Measurements from ENCODE around the gene MCUB. TPM values are rescaled to one million over a fixed set of nuclear protein-coding genes. Genes with fewer than 3 reads are reported as not detected.
A peak's percentile ranks its signal among the peaks of the same experiment; 100 is the strongest.

The MCUB gene
- total and polyA plus RNA-seq, 3 experiments from 2014 or later = 68.7 to 159 (median 71.6) TPM

DNA sequence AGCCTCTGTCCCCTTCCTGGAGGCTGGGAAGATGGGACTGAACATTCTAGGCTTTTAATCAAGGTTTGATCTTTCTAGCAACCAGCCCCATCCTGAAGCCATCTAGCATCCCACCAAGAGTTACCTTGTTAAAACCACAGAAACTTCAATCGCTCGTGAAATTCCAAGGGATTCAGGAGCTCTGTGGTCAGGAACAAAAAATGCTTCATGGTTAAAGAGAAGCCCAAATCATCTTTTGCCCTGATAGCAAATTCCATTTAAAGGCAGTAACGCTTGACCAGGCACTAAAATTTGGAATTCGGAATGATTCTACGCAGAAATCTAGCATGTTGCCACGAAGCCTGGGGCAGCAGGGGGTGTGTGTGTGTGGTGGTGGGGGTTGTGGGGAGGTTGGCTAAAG is 95.3 kb downstream of the MCUB start:
- Histone ChIP-seq H3K36me3 (ENCODE audit: insufficient read depth, low read length) (peaks cover 4% of the 10 kb centered on the region), H3K4me3 (ENCODE audit: low read length) (no peak overlapping the region), H3K9me3 (ENCODE audit: low read length) (peaks cover 8% of the 10 kb centered on the region), H3K27ac (ENCODE audit: low read depth, low read length) (no peak overlapping the region), H3K27me3 (ENCODE audit: insufficient read depth, low read length, poor library complexity, severe bottlenecking) (no peaks in the 10 kb centered on the region), H3K4me1 (ENCODE audit: insufficient read depth, low read length) (peaks cover 40% of the 10 kb centered on the region)
- peak overlapping the region in 1 of 7 donors; percentile 6 for H3K4me3 Mint-ChIP-seq
- H3K36me3 Mint-ChIP-seq = peaks cover 5 to 39% (median 25%) of the 10 kb centered on the region in 3 donors
- no peaks in the 10 kb centered on the region for H3K27me3 Mint-ChIP-seq
- no peak for DNase-seq
- peaks cover 4 to 11% (median 9%) of the 10 kb centered on the region in 5 donors for H3K9me3 Mint-ChIP-seq
- peak overlapping the region in 4 of 8 donors; percentile 13 to 68 (median 63) for H3K27ac Mint-ChIP-seq
- H3K4me1 Mint-ChIP-seq = peaks cover 30 to 61% (median 37%) of the 10 kb centered on the region in 3 donors
- POLR2A ChIA-PET = no interaction called here
- CTCF ChIA-PET = interaction anchor here (1.0 to 1.7 kb wide), 3 partner anchors 10 to 222 kb away, joined by 3 to 5 read pairs (median 3); partner anchors contain the start of gene SEC24B

DNA sequence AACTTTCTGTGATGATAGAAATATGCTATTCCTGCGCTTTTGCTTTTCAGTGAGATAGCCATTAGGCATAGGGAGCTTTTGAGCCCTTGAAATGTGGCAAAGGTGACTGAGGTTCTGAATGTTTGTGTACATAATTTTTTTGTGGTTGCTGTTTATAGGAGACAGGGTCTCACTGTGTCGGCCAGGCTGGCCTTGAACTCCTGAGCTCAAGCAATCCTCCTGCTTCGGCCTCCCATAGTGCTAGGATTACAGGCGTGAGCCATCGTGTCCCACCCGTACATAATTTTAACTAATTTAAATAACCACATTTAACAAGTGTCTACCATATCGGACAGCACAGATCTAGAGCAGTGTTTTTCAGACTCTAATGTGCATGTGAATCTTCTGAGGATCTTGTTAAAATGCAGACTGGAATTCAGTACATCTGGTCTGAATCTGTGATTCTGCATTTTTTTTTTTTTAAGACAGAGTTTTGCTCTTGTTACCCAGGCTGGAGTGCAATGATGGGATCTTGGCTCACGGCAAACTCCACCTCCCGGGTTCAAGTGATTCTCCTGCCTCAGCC is 97.9 kb downstream of the MCUB start:
- Histone ChIP-seq H3K27ac (ENCODE audit: low read depth, low read length) (no peak overlapping the region), H3K27me3 (ENCODE audit: insufficient read depth, low read length, poor library complexity, severe bottlenecking) (no peaks in the 10 kb centered on the region), H3K4me3 (ENCODE audit: low read length) (no peak overlapping the region), H3K9me3 (ENCODE audit: low read length) (no peaks in the 10 kb centered on the region), H3K36me3 (ENCODE audit: insufficient read depth, low read length) (peaks cover 5% of the 10 kb centered on the region), H3K4me1 (ENCODE audit: insufficient read depth, low read length) (peaks cover 21% of the 10 kb centered on the region)
- peaks cover 0 to 3% (median 0%) of the 10 kb centered on the region in 5 donors for H3K9me3 Mint-ChIP-seq
- H3K4me3 Mint-ChIP-seq = no peak overlapping the region
- H3K36me3 Mint-ChIP-seq = peaks cover 4 to 40% (median 4%) of the 10 kb centered on the region in 3 donors
- DNase-seq = no peak
- H3K27me3 Mint-ChIP-seq = no peaks in the 10 kb centered on the region
- ChIA-PET CTCF (interaction anchor here (0.7 to 1.6 kb wide), 3 partner anchors 96 to 225 kb away, joined by 4 to 5 read pairs (median 4); partner anchors contain the start of gene MCUB), POLR2A (no interaction called here)
- peaks cover 27 to 58% (median 30%) of the 10 kb centered on the region in 3 donors for H3K4me1 Mint-ChIP-seq
- peak overlapping the region in 6 of 8 donors; percentile 3 to 68 (median 24) for H3K27ac Mint-ChIP-seq

GRCh38 chr4:109658871-109659410 is 98.9 kb downstream of the MCUB start:
- Histone ChIP-seq H3K4me1 (ENCODE audit: insufficient read depth, low read length) (peaks cover 21% of the 10 kb centered on the region), H3K4me3 (ENCODE audit: low read length) (no peak overlapping the region), H3K27me3 (ENCODE audit: insufficient read depth, low read length, poor library complexity, severe bottlenecking) (no peaks in the 10 kb centered on the region), H3K9me3 (ENCODE audit: low read length) (no peaks in the 10 kb centered on the region), H3K27ac (ENCODE audit: low read depth, low read length) (no peak overlapping the region), H3K36me3 (ENCODE audit: insufficient read depth, low read length) (peaks cover 5% of the 10 kb centered on the region)
- Mint-ChIP-seq H3K9me3 (no peaks in the 10 kb centered on the region), H3K4me3 (no peak overlapping the region), H3K27me3 (no peaks in the 10 kb centered on the region), H3K27ac (peak overlapping the region in 2 of 8 donors; percentile 27 to 29), H3K4me1 (peaks cover 30 to 55% (median 30%) of the 10 kb centered on the region in 3 donors), H3K36me3 (peaks cover 0 to 44% (median 2%) of the 10 kb centered on the region in 3 donors)
- CTCF ChIA-PET = interaction anchor here (0.7 to 1.6 kb wide), 4 partner anchors 97 to 226 kb away, joined by 4 to 6 read pairs (median 4); partner anchors contain the start of gene MCUB
- DNase-seq = peak in 1 of 5 donors; percentile 29
- POLR2A ChIA-PET = interaction anchor here (1.1 kb wide), 1 partner anchor 99 kb away, joined by 7 read pairs; the partner anchor contains the start of gene MCUB

GRCh38 chr4:109662116-109662515 is 102.1 kb downstream of the MCUB start:
- H3K36me3 Mint-ChIP-seq = peaks cover 0 to 61% (median 4%) of the 10 kb centered on the region in 3 donors

DNA sequence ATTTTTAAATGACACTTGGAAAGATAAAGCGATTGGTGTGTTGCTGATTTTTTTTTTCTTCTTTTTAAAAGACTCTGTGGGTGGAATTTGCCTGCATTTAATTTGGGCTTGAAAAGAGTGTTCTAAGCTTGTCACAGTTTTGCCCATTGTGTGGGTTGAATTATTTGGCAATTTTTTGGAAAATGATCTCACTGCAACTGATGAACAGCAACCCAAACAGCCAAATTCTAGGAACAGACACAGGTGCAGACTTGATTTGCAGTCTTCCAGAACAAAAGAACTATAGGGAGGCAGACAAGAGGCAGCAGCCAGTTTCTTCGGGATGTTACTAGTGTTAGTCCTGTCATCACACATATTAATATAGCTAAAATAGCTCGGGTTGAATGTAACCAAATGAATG is 102.7 kb downstream of the MCUB start:
- Histone ChIP-seq H3K36me3 (ENCODE audit: insufficient read depth, low read length) (peaks cover 5% of the 10 kb centered on the region), H3K4me1 (ENCODE audit: insufficient read depth, low read length) (peaks cover 19% of the 10 kb centered on the region), H3K4me3 (ENCODE audit: low read length) (no peak overlapping the region), H3K27me3 (ENCODE audit: insufficient read depth, low read length, poor library complexity, severe bottlenecking) (no peaks in the 10 kb centered on the region), H3K27ac (ENCODE audit: low read depth, low read length) (no peak overlapping the region), H3K9me3 (ENCODE audit: low read length) (no peaks in the 10 kb centered on the region)
- H3K27ac Mint-ChIP-seq = peak overlapping the region in 2 of 8 donors; percentile 17 to 51
- H3K4me3 Mint-ChIP-seq = no peak overlapping the region
- POLR2A ChIA-PET = no interaction called here
- peaks cover 29 to 53% (median 33%) of the 10 kb centered on the region in 3 donors for H3K4me1 Mint-ChIP-seq
- H3K27me3 Mint-ChIP-seq = no peaks in the 10 kb centered on the region
- no peaks in the 10 kb centered on the region for H3K9me3 Mint-ChIP-seq
- CTCF ChIA-PET = interaction anchor here (1.1 to 1.5 kb wide), 2 partner anchors 11 to 15 kb away, joined by 3 read pairs; no protein-coding TSS in a partner anchor
- H3K36me3 Mint-ChIP-seq = peaks cover 0 to 61% (median 4%) of the 10 kb centered on the region in 3 donors
- no peak for DNase-seq

More at GRCh38 chr4:109662116-109662515, 102.1 kb downstream of the MCUB start:
- Mint-ChIP-seq H3K4me3 (no peak overlapping the region), H3K9me3 (no peaks in the 10 kb centered on the region), H3K4me1 (peaks cover 27 to 51% (median 34%) of the 10 kb centered on the region in 3 donors), H3K27ac (peak overlapping the region in 4 of 8 donors; percentile 17 to 59 (median 32)), H3K27me3 (no peaks in the 10 kb centered on the region)
- no peak for DNase-seq
- Histone ChIP-seq H3K27me3 (ENCODE audit: insufficient read depth, low read length, poor library complexity, severe bottlenecking) (no peaks in the 10 kb centered on the region), H3K9me3 (ENCODE audit: low read length) (no peaks in the 10 kb centered on the region), H3K36me3 (ENCODE audit: insufficient read depth, low read length) (peaks cover 5% of the 10 kb centered on the region), H3K27ac (ENCODE audit: low read depth, low read length) (no peak overlapping the region), H3K4me1 (ENCODE audit: insufficient read depth, low read length) (peaks cover 19% of the 10 kb centered on the region), H3K4me3 (ENCODE audit: low read length) (no peak overlapping the region)
- ChIA-PET CTCF (interaction anchor here (1.1 to 1.5 kb wide), 2 partner anchors 12 to 14 kb away, joined by 3 read pairs; no protein-coding TSS in a partner anchor), POLR2A (no interaction called here)

DNA sequence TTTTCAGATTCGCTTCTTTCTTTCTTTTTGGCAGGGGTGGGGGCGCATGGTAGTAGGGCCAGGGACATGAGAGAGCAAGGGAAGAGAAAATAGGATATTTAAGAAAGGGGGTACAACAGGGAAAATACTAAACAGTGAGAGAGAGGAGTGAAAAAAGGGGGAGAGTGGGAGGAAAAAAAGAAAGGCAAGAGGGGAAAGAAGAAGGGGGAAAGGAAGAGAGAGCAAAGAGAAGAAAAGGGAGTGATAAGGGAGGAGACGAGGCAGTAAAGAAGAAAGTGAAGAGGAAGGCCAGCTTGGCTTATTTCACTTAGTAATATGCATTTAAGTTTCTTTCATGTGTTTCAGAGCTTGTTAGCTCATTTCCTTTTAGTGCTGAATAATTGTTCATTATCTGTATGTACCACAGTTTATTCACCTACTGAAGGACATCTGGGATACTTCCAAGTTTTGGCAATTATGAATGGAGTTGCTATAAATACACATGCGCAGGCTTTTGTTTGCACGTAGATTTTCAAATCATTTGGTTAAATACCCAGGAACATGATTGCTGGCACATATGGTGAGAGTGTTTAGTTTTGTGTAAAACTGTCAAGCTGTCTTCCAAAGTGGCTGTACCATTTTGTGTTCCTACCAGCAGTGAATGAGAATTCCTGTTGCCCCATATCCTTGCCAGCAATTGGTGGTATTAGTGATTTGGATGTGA is 105.9 kb downstream of the MCUB start:
- H3K36me3 ChIP-seq (ENCODE audit: insufficient read depth, low read length) = no peaks in the 10 kb centered on the region
- Mint-ChIP-seq H3K4me1 (peaks cover 39 to 65% (median 45%) of the 10 kb centered on the region in 3 donors), H3K9me3 (peaks cover 0 to 2% (median 0%) of the 10 kb centered on the region in 5 donors), H3K27me3 (no peaks in the 10 kb centered on the region), H3K36me3 (peaks cover 4 to 54% (median 7%) of the 10 kb centered on the region in 3 donors), H3K27ac (peak overlapping the region in 2 of 8 donors; percentile 10 to 90), H3K4me3 (no peak overlapping the region)
- POLR2A ChIA-PET = no interaction called here
- no peak overlapping the region for H3K4me3 ChIP-seq (ENCODE audit: low read length)
- no peak overlapping the region for H3K27ac ChIP-seq (ENCODE audit: low read depth, low read length)
- H3K4me1 ChIP-seq (ENCODE audit: insufficient read depth, low read length) = peaks cover 33% of the 10 kb centered on the region
- CTCF ChIA-PET = interaction anchor here (1.6 kb wide), 1 partner anchor 10 kb away, joined by 5 read pairs; no protein-coding TSS in a partner anchor
- no peaks in the 10 kb centered on the region for H3K27me3 ChIP-seq (ENCODE audit: insufficient read depth, low read length, poor library complexity, severe bottlenecking)
- no peaks in the 10 kb centered on the region for H3K9me3 ChIP-seq (ENCODE audit: low read length)
- no peak for DNase-seq

DNA sequence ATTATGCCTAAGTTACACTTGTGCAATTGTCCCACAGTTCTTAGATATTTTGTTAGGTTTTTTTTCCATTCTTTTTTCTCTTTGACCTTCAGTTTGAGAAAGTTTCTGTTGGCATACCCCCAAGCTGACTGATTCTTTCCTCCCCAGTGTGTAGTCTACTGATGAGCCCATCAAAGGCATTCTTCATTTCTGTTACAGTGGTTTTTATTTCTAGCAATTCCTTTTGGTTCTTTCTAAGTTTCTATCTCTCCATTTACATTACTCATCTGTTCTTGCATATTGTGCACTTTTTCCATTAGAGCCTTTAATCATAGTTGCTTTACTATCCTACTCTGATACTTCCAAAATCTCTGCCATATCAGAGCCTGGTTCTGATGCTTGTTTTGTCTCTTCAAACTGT is 111.3 kb downstream of the MCUB start:
- Mint-ChIP-seq H3K36me3 (peaks cover 10 to 46% (median 18%) of the 10 kb centered on the region in 3 donors), H3K4me1 (peaks cover 44 to 73% (median 50%) of the 10 kb centered on the region in 3 donors), H3K27ac (peak overlapping the region in 2 of 8 donors; percentile 35 to 44), H3K27me3 (no peaks in the 10 kb centered on the region), H3K4me3 (no peak overlapping the region), H3K9me3 (peaks cover 0 to 7% (median 3%) of the 10 kb centered on the region in 5 donors)
- CTCF ChIA-PET = interaction anchor here (1.8 kb wide), 1 partner anchor 25 kb away, joined by 4 read pairs; no protein-coding TSS in a partner anchor
- Histone ChIP-seq H3K9me3 (ENCODE audit: low read length) (no peaks in the 10 kb centered on the region), H3K36me3 (ENCODE audit: insufficient read depth, low read length) (no peaks in the 10 kb centered on the region), H3K27ac (ENCODE audit: low read depth, low read length) (no peak overlapping the region), H3K4me1 (ENCODE audit: insufficient read depth, low read length) (peaks cover 25% of the 10 kb centered on the region), H3K4me3 (ENCODE audit: low read length) (no peak overlapping the region), H3K27me3 (ENCODE audit: insufficient read depth, low read length, poor library complexity, severe bottlenecking) (no peaks in the 10 kb centered on the region)
- POLR2A ChIA-PET = no interaction called here
- no peak for DNase-seq

All from CD8-positive, alpha-beta memory T cell (primary cell).